Superior temporal gyrus (tissue), 1 donor: ENCODE results near the gene UBXN2A.
"Not testable (repeated sequence)": the region's sequence is repeated elsewhere in the genome, so short reads cannot be mapped to it uniquely, and the experiment has no call there.

ENCODE experiments used
- DNase-seq: peaks from one replicate; pipeline ENCODE4 v3.0.0-alpha.2; 2016; ENCODE audit errors: extremely low spot score

UBXN2A gene

DNA sequence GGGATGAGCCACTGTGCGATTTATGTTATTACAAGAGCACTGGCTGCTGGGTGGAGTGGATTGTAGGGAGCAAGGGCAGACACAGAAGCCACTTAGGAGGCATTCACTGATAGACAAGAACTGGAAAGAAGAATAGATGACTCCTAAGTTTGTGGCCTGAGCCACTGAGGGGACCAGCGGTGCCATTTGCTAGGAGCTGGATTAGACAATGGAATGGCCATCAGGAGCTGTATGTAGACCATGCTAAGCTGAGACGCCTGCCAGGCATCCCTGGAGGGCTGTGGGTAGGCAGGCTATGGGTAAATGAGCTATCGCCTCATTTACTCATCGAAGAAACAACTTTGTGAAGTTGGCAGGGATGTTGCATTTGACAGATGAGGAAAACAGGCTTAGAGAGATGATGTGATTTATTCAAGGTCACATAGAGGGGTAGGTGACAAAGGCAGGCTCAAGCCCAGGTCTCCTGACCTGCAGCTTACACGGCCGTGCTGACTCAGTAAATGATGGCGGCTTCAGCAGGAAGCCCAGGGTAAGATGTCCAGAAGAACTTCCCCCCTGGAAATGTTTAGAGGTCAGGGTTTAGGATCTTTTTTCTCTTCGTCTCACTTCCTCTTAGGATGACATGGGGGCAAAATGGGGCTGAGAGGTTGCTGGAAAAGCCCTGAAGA is 72.4 kb downstream of the UBXN2A start:
- no peak for DNase-seq

GRCh38 chr2:24014902-24015301 is 74.6 kb downstream of the UBXN2A start:
- not testable (repeated sequence) for DNase-seq

DNA sequence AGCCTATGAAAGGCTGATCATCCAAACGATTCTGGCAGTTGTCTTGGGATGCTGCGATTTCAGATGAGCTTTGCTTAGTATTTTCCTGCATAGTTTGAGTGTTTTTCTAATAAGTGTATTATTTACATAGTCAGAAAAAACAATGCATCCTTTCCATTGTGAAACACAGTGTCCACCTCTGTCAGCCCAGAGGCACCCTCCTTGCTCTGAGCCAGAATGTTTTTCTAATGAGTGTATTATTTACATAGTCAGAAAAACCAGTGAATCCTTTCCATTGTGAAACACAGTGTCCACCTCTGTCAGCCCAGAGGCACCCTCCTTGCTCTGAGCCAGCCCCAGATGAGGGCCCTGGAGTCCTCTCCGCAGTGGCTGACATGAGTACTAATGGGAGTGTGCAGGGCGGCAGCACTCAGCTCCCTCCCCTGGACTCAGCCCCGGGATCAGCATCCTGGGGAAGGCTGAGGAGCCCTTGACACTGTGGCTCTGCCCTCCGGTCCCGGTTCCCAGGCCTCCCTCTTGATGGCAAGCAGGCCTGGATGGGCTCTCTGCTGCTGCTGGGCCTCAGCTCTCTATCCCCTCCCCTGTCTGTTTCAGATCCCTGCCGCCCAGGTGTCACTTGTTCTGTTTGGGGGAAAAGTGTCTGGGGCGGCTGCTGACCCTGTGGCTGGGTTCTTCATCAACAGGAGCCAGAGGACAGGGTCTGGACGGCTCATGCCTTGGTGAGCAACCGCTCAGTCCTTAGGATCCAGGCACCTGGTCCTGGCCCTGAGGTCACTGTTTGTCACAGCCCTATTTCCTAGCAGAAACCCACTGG is 75.5 kb downstream of the UBXN2A start:
- DNase-seq = no peak

GRCh38 chr2:24016376-24016761 is 76.1 kb downstream of the UBXN2A start:
- no peak for DNase-seq

DNA sequence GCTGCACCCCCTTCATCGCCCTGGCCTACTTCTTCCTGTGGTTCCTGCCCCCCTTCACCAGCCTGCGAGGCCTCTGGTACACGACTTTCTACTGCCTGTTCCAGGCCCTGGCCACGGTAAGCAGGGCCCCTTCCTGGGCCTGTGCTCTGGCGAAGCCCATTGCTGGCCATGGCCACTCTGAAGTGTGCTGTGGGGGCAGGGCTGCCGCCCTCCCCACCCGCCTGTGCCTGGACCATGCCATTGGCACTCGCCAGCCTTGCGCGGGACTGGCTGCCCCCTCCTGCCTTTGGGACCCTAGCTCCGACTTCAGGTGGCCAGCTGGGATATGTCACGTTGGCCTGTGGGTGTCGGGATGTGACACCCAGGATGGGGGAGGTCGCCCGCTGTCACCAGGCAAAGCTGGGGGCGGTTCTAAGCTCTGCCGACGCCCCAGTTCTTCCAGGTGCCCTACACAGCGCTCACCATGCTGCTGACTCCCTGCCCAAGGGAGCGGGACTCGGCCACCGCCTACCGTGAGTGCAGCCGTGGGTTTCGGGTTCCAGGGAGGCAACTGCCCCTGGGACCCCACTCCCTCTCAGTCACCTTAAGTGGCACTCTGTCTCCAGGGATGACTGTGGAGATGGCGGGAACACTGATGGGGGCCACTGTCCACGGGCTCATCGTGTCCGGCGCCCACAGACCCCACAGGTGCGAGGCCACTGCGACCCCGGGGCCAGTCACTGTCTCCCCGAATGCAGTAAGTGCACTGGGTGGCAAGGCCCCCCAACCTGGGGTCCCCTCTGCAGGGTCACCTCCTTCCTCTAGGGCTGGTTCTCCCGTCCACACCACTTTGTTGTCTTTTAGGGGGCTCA is 76.8 kb downstream of the UBXN2A start:
- DNase-seq = no peak

DNA sequence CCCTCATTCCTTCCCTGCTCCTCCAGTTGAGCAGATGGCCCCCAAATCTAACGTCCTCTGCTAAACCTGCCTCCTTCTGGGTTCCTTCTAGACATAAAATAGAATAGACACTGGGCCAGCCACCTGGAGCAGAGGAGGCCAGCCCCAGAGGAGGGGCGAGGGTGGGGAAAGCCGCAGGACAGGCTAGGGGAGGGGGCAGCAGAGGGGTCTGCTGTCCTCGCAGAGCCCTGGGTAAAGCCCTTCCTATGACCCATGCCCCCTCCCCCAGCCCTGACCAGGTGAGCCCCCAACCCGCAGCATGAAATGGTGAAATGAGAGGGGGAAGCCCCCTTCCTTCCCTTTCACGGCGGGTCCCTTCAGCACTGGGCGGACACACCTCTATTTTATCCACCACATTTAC is 77.4 kb downstream of the UBXN2A start:
- no peak for DNase-seq

DNA sequence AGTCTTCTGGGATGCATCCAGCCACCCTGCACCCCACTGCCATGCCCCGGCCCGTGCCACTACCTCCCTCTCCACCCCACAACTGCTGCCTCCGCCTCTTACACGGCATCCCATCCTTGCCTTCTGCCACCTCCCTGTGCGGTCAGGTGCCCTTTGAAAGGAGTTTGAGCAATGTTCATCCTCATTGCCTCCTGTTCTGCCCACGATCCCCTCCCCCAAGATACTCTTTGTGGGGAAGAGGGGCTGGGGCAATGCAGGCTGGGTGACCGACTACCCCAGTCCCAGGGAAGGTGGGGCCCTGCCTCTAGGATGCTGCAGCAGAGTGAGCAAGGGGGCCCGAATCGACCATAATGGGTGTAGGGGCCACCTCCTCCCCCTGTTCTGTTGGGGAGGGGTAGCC is 78.0 kb downstream of the UBXN2A start:
- DNase-seq = no peak

DNA sequence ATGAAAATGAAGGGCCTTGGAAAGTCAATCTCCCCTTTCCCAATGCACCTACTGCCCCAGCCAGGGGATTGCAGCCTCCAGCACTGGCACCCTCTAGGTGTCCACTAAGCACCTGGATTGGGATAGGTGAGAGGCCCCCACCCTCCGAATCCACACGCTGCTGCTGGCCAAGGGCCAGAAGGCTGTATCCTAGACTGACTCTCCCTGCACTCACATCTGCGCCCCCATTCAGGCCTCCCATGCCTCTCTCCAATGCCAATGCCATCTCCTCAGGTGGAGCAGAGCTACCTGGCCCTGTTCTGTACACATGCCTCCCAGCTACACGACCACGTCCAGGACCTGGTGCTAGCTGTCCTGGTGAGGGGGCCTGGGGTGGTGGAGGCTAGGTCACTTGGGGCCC is 79.5 kb downstream of the UBXN2A start:
- DNase-seq = no peak

GRCh38 chr2:24020244-24020643 is 80.0 kb downstream of the UBXN2A start:
- no peak for DNase-seq

DNA sequence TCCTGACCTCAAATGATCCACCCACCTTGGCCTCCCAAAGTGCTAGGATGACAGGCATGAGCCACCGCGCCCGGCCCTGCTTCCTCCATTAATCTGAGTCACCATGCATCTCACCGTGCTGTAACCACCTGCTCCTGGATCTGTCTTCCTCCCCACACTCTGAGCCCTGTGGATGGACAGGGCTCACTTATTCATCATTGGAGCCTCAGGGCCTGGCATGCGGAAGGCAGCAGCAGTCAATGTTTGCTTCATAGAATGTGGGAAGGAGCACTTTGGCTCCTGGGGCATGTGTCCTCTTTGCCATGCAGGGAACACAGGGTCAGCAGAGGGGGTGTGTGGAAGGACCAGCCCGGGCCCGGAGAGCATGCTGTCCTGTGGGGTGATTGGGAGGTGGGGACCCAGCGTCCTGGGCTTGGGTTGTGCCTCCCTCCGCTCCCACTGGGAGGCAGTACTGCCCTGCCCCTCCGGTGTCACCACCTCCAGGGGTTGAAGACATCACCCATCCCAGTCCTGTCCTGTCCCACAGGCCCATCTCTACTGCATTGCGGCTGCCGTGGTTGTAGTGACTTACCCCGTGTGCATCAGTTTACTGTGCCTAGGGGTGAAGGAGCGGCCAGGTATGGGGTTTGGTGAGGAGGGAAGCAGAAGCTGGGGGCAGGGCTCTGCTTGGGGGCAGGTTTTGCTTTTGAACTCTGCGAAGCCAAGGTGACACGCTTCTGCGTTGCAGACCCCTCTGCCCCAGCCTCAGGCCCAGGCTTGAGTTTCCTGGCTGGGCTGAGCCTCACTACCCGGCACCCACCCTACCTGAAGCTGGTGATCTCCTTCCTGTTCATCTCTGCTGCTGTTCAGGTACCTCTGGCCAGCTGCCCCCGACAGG is 81.1 kb downstream of the UBXN2A start:
- no peak for DNase-seq

GRCh38 chr2:24022324-24022974 is 82.2 kb downstream of the UBXN2A start:
- no peak for DNase-seq

DNA sequence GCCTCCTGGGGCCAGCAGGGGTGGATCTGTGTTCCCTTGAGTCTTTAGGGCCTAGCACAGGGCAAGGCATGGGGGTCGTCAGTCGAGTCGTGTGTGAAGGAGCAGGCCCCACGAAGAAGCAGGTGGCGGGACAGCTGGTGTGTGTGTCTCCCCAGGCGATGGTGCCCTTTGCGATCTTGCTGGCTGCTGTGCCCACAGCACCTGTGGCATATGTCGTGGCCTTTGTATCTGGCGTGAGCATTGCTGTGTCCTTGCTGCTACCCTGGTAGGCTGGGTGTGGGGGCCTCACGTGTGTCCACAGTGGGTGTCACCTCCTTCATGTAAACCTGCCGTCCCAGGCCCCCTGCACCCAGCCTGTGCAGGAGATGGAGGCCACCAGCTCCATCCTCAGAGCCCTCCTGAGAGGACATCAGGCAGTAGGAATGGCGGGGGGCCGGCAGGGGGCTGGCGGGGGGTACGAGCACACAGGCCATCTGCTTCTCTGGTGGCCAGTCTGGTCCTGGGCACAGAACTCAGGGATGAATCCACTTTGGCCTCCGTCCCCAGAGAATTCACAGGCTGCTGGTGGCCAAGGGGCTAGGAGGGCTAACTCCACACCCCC is 82.8 kb downstream of the UBXN2A start:
- no peak for DNase-seq

DNA sequence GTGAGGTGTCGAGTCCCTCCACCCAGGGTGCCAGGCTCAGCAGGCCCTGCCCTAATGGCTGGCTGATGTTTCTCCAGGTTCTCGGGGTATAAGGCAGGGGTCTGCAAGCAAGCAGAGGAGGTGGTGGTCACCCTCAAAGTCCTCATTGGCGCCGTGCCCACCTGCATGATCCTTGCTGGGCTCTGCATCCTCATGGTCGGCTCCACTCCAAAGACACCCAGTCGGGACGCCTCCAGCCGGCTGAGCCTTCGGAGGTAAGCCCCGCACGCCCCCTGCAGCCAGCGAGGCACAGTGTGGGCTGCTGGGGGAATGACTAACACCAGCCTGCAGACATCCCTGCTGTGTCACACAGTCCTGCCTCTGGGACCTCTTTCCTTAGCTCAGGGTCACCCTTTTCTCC is 83.8 kb downstream of the UBXN2A start:
- no peak for DNase-seq

DNA sequence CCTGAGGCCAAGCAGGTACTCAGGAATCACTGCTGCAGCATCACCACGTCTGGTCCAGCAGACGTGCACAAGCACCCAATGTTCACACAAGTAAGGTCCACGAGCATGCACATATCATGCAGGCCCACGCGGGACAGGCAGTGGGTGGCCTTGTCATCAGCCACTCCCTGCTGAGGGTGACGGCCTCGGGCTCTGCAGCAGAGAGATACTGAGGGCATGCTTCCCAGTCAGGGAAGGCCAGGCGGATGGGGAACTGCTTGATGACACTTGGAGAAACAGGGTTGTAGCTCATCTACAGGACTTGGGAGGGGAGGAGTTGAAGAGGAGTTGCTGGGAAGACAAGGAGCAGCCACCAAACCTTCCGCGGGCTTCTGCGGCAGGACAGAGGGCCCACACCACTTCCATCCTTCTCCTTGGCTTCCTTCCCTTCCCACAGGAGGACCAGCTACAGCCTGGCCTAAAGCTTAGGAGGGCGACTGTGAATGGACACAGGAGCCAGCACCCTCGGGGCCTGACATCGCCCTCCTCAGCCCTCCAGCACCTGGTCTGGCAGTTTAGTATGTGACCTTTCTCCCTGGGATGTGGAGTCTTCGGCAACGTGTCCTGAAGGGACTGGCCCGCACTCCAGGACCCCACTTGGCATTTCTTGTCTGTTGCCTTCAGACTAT is 84.9 kb downstream of the UBXN2A start:
- no peak for DNase-seq

DNA sequence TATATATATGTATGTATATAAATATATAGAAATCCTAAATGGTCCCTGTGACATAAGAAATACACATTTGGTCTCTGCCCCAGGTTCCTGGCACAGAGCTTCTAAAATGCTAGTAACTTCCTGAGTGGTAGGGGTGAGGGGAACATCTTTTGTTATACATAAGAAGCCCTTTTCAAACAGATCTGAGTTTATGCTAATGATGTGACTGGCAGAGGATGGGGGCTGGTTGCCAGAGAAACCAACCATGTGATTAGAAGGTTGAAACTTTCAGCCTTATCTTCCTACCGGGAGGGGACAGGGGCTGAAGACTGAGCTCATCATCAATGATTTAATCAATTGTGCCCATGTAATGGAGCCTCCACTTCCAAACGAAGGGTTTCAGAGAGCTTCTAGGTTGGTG is 86.0 kb downstream of the UBXN2A start:
- DNase-seq = no peak

GRCh38 chr2:24038786-24039499 is 98.7 kb downstream of the UBXN2A start:
- no peak for DNase-seq

- DNase-seq = no peak
These were observed 100.2 kb downstream of the UBXN2A start for GRCh38 chr2:24040511-24040910.

DNA sequence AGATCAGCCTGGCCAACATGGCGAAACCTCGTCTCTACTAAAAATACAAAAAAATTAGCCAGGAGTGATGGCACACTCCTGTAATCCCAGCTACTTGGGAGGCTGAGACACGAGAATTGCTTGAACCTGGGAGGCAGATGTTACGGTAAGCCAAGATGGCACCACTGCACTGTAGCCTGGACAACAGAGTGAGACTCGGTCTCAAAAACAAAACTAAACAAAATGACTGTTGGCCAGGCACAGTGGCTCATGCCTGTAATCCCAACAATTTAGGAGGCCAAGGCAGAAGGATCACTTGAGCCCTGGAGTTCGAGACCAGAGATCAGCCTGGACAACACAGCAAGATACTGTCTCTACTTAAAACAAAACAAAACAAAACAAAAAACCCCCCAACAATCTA is 102.9 kb downstream of the UBXN2A start:
- not testable (repeated sequence) for DNase-seq
